GM19099 (cell line): ENCODE data around the gene RAB24.

Experiments used
- POLR2A ChIP-seq: IDR thresholded peaks from 3 replicates; pipeline ENCODE4 v1.6.1; 2011; ENCODE audit warnings: low read depth; ENCODE audit not compliant: insufficient read length; ENCODE audit errors: extremely low read depth

Gene RAB24

GRCh38 chr5:177334781-177335700, 31.5 kb upstream of the RAB24 start:
- TF ChIP-seq POLR2A = no peak

- no peak for TF ChIP-seq POLR2A
These were observed 30.6 kb upstream of the RAB24 start for GRCh38 chr5:177334155-177334551.

GRCh38 chr5:177333420-177334154, 30.1 kb upstream of the RAB24 start:
- no peak for TF ChIP-seq POLR2A

DNA sequence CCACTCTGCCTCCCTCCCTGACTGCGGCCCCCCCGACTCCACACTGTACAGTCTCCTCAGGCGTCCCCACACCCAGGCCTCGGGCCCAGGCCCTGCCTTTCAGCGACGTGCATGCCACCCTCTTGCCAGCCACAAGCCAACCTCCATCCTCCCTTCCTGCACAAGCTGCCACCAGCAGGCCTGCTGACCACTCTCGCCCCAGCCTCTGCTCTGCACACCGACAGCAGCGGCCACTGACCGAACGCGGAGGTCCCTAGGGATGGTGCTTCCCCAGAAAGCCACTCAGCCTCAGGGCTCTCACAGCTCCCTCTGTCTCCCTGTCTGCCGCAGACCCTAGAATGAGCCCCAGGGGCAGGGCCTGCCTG, 29.4 kb upstream of the RAB24 start:
- no peak for TF ChIP-seq POLR2A

- no peak for TF ChIP-seq POLR2A
These were observed 28.7 kb upstream of the RAB24 start for GRCh38 chr5:177332031-177332895.

- no peak for TF ChIP-seq POLR2A
These were observed 27.7 kb upstream of the RAB24 start for GRCh38 chr5:177330991-177331842.

GRCh38 chr5:177329883-177330282, 26.4 kb upstream of the RAB24 start:
- no peak for TF ChIP-seq POLR2A

DNA sequence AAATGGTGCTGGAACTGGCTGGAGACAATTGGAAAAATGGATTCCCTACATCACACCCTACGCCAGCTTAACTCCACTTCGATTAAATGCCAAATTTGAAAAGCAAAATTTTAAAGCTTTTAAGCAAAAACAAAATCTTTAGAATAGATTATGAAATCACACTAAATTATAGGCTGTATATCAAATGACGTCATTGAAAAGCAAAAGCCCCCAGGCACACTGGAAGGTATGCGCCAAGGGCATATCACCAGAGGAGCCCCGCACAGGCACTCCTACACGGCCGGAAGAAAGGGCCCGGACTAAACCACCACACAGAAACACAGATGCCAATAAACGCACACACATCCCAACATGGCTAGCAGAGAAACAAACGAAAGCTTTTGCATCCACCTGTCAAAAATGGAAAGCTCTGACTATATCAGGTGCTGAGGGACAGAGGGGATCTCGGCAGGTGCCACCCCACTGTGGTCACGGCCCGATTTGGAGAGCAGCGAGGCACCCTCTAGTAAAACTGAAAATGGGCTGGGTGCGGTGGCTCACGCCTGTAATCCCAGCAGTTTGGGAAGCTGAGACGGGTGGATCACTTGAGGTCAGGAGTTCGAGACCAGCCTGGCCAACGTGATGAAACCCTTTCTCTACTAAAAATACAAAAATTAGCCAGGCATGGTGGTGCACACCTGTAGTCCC, 25.2 kb upstream of the RAB24 start:
- TF ChIP-seq POLR2A = no peak

GRCh38 chr5:177327539-177328522, 24.3 kb upstream of the RAB24 start:
- no peak for TF ChIP-seq POLR2A

DNA sequence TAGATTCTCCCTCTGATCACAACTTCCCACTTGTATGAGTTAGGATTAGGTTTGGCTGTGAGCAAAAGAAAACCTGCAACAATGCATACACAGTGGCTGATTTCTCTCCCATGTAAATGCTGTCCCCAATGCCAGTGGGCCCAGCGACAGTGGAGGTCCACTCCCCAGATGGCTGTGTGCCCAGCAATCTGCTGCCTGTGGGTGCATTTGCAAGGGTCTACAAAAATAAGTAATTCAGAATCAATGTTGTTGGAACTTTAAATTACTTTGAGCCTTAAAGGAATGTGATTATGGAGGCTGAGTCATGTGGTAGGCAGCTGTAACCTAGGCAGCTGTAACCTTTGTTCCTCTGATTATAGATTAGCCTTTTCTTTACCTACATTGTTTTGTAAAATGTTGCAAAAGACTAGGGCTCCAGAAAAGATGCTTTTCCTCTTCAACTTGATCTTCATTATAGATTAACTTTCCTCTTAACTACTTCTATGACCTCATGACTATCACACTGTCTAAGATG, 22.4 kb upstream of the RAB24 start:
- TF ChIP-seq POLR2A = no peak

DNA sequence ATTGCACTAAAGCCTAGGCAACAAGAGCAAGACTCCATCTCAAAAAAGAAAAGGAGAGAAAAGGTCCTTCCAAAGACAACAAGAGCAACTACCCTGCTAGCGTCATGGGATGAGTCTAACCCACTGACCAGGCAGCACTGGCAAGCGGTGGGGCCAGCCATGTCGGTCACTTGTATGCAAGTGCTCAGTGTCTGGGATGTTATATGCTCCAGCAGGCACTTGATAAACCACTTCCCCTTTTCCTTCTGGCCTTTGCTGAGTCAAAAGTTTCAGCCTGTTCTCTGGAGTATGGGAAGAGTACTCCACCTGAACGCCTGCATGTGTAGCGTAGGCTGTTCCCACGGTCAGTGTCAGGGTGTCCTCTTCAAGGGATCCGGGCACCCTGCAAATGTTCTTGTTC, 17.4 kb upstream of the RAB24 start:
- no peak for TF ChIP-seq POLR2A

GRCh38 chr5:177319913-177320588, 16.5 kb upstream of the RAB24 start:
- no peak for TF ChIP-seq POLR2A
